K562 (cell line): ENCODE data around the gene CEP68. TPM values are rescaled to one million over a fixed set of nuclear protein-coding genes. Genes with fewer than 3 reads are reported as not detected.

ENCODE experiments used
- ATAC-seq: fragments of 200-7000 bp; cut with Tn5 transposase; 3 replicates; pipeline ENCODE4 v1.9.1; 2020; ENCODE audit warnings: moderate library complexity
- BruUV-seq: library from RNA; stranded (reverse); fragments of 400-500 nt; replicated peaks from 2 replicates; lab custom pipeline; 2021; lab: Mats Ljungman, UMichigan
- CTCF ChIA-PET: fragments of 300-600 bp; formaldehyde crosslinking; extraction: SDS; loops from one replicate; lab custom pipeline; 2021; ENCODE audit warnings: low intra/inter-chr PET ratio; lab: Yijun Ruan, JAX
- POLR2A ChIA-PET: fragments of 300-600, 350-650 bp; sonication (Branson Sonifier 250); formaldehyde crosslinking; extraction: SDS; loops from one replicate; lab custom pipeline; 2021; ENCODE audit warnings: antibody characterized with exemption, inconsistent platforms; lab: Yijun Ruan, JAX
- DNase-seq, 4 experiments: peaks; one replicate each; pipeline versions ENCODE4 v3.0.0 to v3.0.0-alpha.2; 2011 to 2018; ENCODE audit warnings: low spot score in 3 of 4, mixed read lengths in 3 of 4; ENCODE audit errors: extremely low read depth in 1 of 4
- FAIRE-seq: peaks from 2 replicates; lab custom pipeline; 2011; peaks lifted over from hg19 to GRCh38; lab: Jason Lieb, UNC
- H2AFZ ChIP-seq: 2 replicates; pipeline ENCODE4 v1.6.0; 2011; ENCODE audit warnings: low read depth, low read length, control low read depth, inconsistent platforms
- H3K27ac ChIP-seq: fragments of 200-600 bp; 3 replicates; pipeline ENCODE4 v1.8.0; 2011; ENCODE audit warnings: low read depth, mild to moderate bottlenecking, control low read depth, inconsistent platforms, low read length, moderate library complexity, mixed read lengths; ENCODE audit errors: extremely low read depth
- H3K27me3 ChIP-seq, 2 experiments: fragments of 300-600 bp in 1 of 2; 2 replicates in 1 of 2; 3 replicates in 1 of 2; pipeline versions ENCODE4 v1.6.0 to v1.8.0; 2011; ENCODE audit warnings: inconsistent platforms in 2 of 2, low read length in 2 of 2, mild to moderate bottlenecking in 1 of 2, mixed read lengths in 1 of 2, moderate library complexity in 1 of 2; ENCODE audit not compliant: control insufficient read depth in 2 of 2, insufficient read depth in 2 of 2
- H3K36me3 ChIP-seq: fragments of 300-600 bp; 3 replicates; pipeline ENCODE4 v1.8.0; 2011; ENCODE audit warnings: mild to moderate bottlenecking, low read length, inconsistent platforms; ENCODE audit not compliant: control insufficient read depth, insufficient read depth
- H3K4me1 ChIP-seq, 2 experiments: fragments of 200-600 bp in 1 of 2; replicated peaks in 1 of 2; 2 replicates in 1 of 2; 3 replicates in 1 of 2; pipeline versions ENCODE4 v1.5.1 to v1.8.0; 2011; ENCODE audit warnings: inconsistent platforms in 2 of 2, low read length in 2 of 2, mild to moderate bottlenecking in 1 of 2, mixed read lengths in 1 of 2, moderate library complexity in 1 of 2; ENCODE audit not compliant: control insufficient read depth in 2 of 2, insufficient read depth in 2 of 2
- H3K4me2 ChIP-seq: 2 replicates; pipeline ENCODE4 v1.6.1; 2011; ENCODE audit warnings: low read length, control low read depth, inconsistent platforms, mixed read lengths; ENCODE audit not compliant: insufficient read depth
- H3K4me3 ChIP-seq: fragments of 200-600 bp; sonication (generic), shearing (Covaris generic); 2 replicates; pipeline ENCODE4 v1.5.1; 2016; ENCODE audit warnings: control low read depth, inconsistent platforms
- H3K79me2 ChIP-seq: fragments of 200-600 bp; 3 replicates; pipeline ENCODE4 v1.8.0; 2011; ENCODE audit warnings: low read length, inconsistent platforms; ENCODE audit not compliant: control insufficient read depth, insufficient read depth
- H3K9ac ChIP-seq, 2 experiments: 2 replicates each; pipeline versions ENCODE4 v1.6.0 to v1.6.1; 2011; ENCODE audit warnings: low read depth in 2 of 2, low read length in 2 of 2, control low read depth in 1 of 2, inconsistent platforms in 1 of 2, mild to moderate bottlenecking in 1 of 2, mixed read lengths in 1 of 2; ENCODE audit not compliant: insufficient read depth in 1 of 2
- H3K9me1 ChIP-seq: one replicate; pipeline ENCODE4 v1.6.0; 2011; ENCODE audit warnings: inconsistent platforms, mild to moderate bottlenecking, low read length, moderate library complexity; ENCODE audit not compliant: control insufficient read depth, insufficient read depth
- H3K9me3 ChIP-seq: replicated peaks from 2 replicates; pipeline ENCODE4 v1.5.1; 2011; ENCODE audit warnings: low read depth, low read length, inconsistent platforms; ENCODE audit not compliant: control insufficient read depth, insufficient read depth
- H4K20me1 ChIP-seq: replicated peaks from 2 replicates; pipeline ENCODE4 v1.6.1; 2011; ENCODE audit warnings: low read length, inconsistent platforms, mixed read lengths; ENCODE audit not compliant: control insufficient read depth, insufficient read depth
- ATF7 ChIP-seq: fragments of 450-650 bp; IDR thresholded peaks from 2 replicates; pipeline ENCODE4 v1.7.1; 2014; ENCODE audit warnings: mild to moderate bottlenecking, moderate library complexity
- CCNT2 ChIP-seq: IDR thresholded peaks from 2 replicates; pipeline ENCODE4 v1.6.1; 2011; ENCODE audit warnings: borderline replicate concordance, low read depth, mild to moderate bottlenecking, moderate library complexity, mixed read lengths, low read length; ENCODE audit not compliant: insufficient read length; ENCODE audit errors: extremely low read depth
- CEBPG ChIP-seq, 3 experiments: fragments of 200-800 bp in 1 of 3; sonication (Bioruptor generic) in 1 of 3; sonication (generic) in 1 of 3; formaldehyde crosslinking in 1 of 3; IDR thresholded peaks in 2 of 3; conservative IDR thresholded peaks in 1 of 3; 2 replicates each; pipeline versions ENCODE4 v1.6.1 to v1.8.0; 2016 to 2022; ENCODE audit warnings: missing compliant biosample characterization in 2 of 3, missing genetic modification characterization in 2 of 3, mild to moderate bottlenecking in 1 of 3, missing genetic modification reagents in 1 of 3
- CREB1 ChIP-seq, 2 experiments: sonication (generic) in 1 of 2; formaldehyde crosslinking in 1 of 2; IDR thresholded peaks; 2 replicates each; pipeline versions ENCODE4 v1.6.1 to v1.8.0; 2012 to 2022; ENCODE audit warnings: inconsistent platforms in 1 of 2, mild to moderate bottlenecking in 1 of 2, missing genetic modification reagents in 1 of 2, moderate library complexity in 1 of 2
- KAT7 ChIP-seq: sonication (generic); formaldehyde crosslinking; IDR thresholded peaks from 2 replicates; pipeline ENCODE4 v1.8.0; 2022; ENCODE audit warnings: missing genetic modification reagents, mild to moderate bottlenecking, borderline replicate concordance
- MYC ChIP-seq, 2 experiments: fragments of 250-450 bp in 1 of 2; sonication (Bioruptor Pico) in 1 of 2; IDR thresholded peaks; 2 replicates each; pipeline versions ENCODE4 v1.5.1 to v1.6.1; 2012 to 2021; ENCODE audit warnings: low read depth in 2 of 2, borderline replicate concordance in 1 of 2, improper control_type of control experiment in 1 of 2, low read length in 1 of 2, mild to moderate bottlenecking in 1 of 2, moderate library complexity in 1 of 2
- POLR2AphosphoS2 ChIP-seq: IDR thresholded peaks from 2 replicates; pipeline ENCODE4 v1.6.1; 2012; ENCODE audit warnings: low read length, improper control_type of control experiment
- RB1 ChIP-seq: fragments of 450-650 bp; IDR thresholded peaks from 2 replicates; pipeline ENCODE4 v1.6.1; 2017; ENCODE audit warnings: low read depth, mild to moderate bottlenecking
- ZC3H8 ChIP-seq: fragments of 450-650 bp; IDR thresholded peaks from 2 replicates; pipeline ENCODE4 v1.6.1; 2017
- WGBS: fragments of 100-300 bp; shearing (Covaris generic); methylation state at CpG from one replicate; pipeline ENCODE4 v1.1.6; 2016; ENCODE audit warnings: low coverage, mixed read lengths; ENCODE audit not compliant: insufficient coverage; ENCODE audit errors: missing lambda C conversion rate; 5-methylcytosine and 5-hydroxymethylcytosine counted together
- in situ Hi-C: fragments of 300-500 bp; cut with MboI; formaldehyde crosslinking; loops from 4 replicates; pipeline ENCODE4 v1.15.0; 2018; ENCODE audit warnings: inconsistent platforms, mixed read lengths
- intact Hi-C: fragments of 100-400 bp; cut with micrococcal nuclease; formaldehyde crosslinking; loops from 2 replicates; pipeline ENCODE4 v1.14.2; 2022
- polyA plus RNA-seq, 8 experiments: library from polyadenylated mRNA; depleted of rRNA in 4 of 8; stranded (reverse) in 5 of 8; unstranded in 3 of 8; fragments of >200 nt; fragmentation: Nextera tagmentation in 2 of 8; fragmentation: Illumina TruSeq in 1 of 8; extraction: Ambion mirVana in 2 of 8; extraction: Trizol in 1 of 8; gene quantifications; 2 replicates each; pipeline versions ENCODE4 v1.2.1 to v1.2.3, GENCODE V29; 2011 to 2014; ENCODE audit warnings: inconsistent platforms in 1 of 8, missing spikeins in 1 of 8
- total RNA-seq, 7 experiments: library from RNA; depleted of rRNA in 6 of 7; stranded (reverse); fragments of >200 nt in 6 of 7; fragmentation: Illumina TruSeq in 2 of 7; extraction: Trizol in 2 of 7; gene quantifications; 2 replicates each; pipeline versions ENCODE4 v1.2.1 to v1.2.3, GENCODE V29; 2011 to 2021; ENCODE audit warnings: low replicate concordance in 1 of 7
- TF ChIP-seq, protein P1 (sequence below), 2 experiments: fragments of 450-650 bp in 1 of 2; sonication (generic) in 1 of 2; formaldehyde crosslinking in 1 of 2; IDR thresholded peaks in 1 of 2; conservative IDR thresholded peaks in 1 of 2; 2 replicates each; pipeline versions ENCODE4 v1.6.1 to v1.8.1; 2016 to 2023; ENCODE audit warnings: mild to moderate bottlenecking in 2 of 2, moderate library complexity in 2 of 2, inconsistent platforms in 1 of 2, missing genetic modification reagents in 1 of 2
- TF ChIP-seq, protein P2 (sequence below): sonication (generic); formaldehyde crosslinking; IDR thresholded peaks from 2 replicates; pipeline ENCODE4 v1.8.1; 2022; ENCODE audit warnings: missing genetic modification reagents

The CEP68 gene
- total and polyA plus RNA-seq, 9 of the 15 experiments (the other 6 are each of a cell fraction or from before 2014, with no cell fraction given): 1.4 to 8.5 (median 5.2) TPM

DNA sequence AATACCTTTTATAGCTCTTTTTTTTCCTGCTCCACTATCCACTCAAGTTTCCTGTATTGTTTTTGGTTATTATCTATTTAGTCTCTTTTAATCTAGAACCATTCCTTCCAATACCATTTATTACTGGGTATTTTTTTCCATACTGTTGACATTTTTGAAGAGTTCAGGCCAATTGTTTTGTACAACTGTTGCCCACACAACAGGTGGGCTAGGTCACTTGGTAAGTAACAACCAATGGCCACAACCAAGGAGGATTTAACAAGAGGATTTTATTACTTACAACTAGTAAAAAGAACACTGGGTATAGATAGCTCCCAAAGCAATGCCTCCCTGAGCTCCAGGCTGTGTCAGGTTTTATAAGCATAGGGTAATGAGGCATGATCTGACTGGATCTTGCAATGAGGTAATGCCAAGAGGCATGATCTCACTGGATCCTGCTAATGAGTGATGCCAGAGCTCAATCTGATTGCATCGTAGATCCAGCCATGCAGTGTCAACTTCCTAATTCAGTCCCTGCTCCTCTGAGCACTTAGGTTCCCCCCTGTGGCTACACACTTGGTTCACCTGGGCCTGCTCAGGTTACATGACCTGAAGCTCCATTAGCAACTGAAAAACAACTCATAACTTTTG, 7.1 kb upstream of the CEP68 start:
- POLR2A ChIA-PET: interaction anchor here (0.7 kb wide), 1 partner anchor 575 kb away, joined by 3 read pairs; no protein-coding TSS in a partner anchor
- ATAC-seq: peak; percentile 56; the same call in 2 of the 3 replicates

More for the DNA sequence above, 7.1 kb upstream of the CEP68 start:
- Histone ChIP-seq H3K9me3 (peaks cover 10% of the 10 kb centered on the region), H2AFZ (no peak overlapping the region), H3K79me2 (no peaks in the 10 kb centered on the region), H3K4me3 (no peak overlapping the region), H3K4me1 (no peaks in the 10 kb centered on the region), H3K4me2 (no peak overlapping the region), H3K27ac (no peak overlapping the region), H3K9ac (no peak overlapping the region), H3K36me3 (no peaks in the 10 kb centered on the region; the same call in 2 of the 3 replicates), H4K20me1 (no peaks in the 10 kb centered on the region), H3K27me3 (no peaks in the 10 kb centered on the region), H3K9me1 (no peaks in the 10 kb centered on the region)
- CTCF ChIA-PET: no interaction called here
- 40% methylated on average over 1 of the region's 1 CpG for WGBS
- BruUV-seq: no TSS peak
- no peak for TF ChIP-seq CCNT2
- no peak for TF ChIP-seq POLR2AphosphoS2
- TF ChIP-seq, protein P1, sequence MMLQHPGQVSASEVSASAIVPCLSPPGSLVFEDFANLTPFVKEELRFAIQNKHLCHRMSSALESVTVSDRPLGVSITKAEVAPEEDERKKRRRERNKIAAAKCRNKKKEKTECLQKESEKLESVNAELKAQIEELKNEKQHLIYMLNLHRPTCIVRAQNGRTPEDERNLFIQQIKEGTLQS (IDR thresholded peaks at IDR 0.05): peak; percentile 42; the same call in 1 of the 2 replicates
- TF ChIP-seq, protein P1 (CRISPR knock-in tag; conservative IDR thresholded peaks at IDR 0.05): no peak
- peak; percentile 71 for TF ChIP-seq CEBPG (CRISPR knock-in tag; IDR thresholded peaks at IDR 0.05)
- TF ChIP-seq CEBPG (tag; conservative IDR thresholded peaks at IDR 0.05 in 1 of 2, IDR thresholded peaks at IDR 0.05 in 1 of 2): peak in 1 of 2 experiments; percentile 50; a peak in 1 of 4 replicates
- 0 out of 2 replicates have a peak, but pooled peaks have one; percentile 15 for TF ChIP-seq MYC (IDR thresholded peaks at IDR 0.05; ENCODE audit: low read depth, low read length)
- no peak for TF ChIP-seq MYC (CRISPR knock-in tag; IDR thresholded peaks at IDR 0.05; ENCODE audit: borderline replicate concordance, low read depth)
- TF ChIP-seq CREB1 (IDR thresholded peaks at IDR 0.05): no peak
- TF ChIP-seq CREB1 (CRISPR knock-in tag; IDR thresholded peaks at IDR 0.05): peak; percentile 39; the same call in 1 of the 2 replicates
- TF ChIP-seq ZC3H8: no peak
- no peak for TF ChIP-seq RB1
- TF ChIP-seq ATF7: peak; percentile 54; the same call in 1 of the 2 replicates
- TF ChIP-seq, protein P2, sequence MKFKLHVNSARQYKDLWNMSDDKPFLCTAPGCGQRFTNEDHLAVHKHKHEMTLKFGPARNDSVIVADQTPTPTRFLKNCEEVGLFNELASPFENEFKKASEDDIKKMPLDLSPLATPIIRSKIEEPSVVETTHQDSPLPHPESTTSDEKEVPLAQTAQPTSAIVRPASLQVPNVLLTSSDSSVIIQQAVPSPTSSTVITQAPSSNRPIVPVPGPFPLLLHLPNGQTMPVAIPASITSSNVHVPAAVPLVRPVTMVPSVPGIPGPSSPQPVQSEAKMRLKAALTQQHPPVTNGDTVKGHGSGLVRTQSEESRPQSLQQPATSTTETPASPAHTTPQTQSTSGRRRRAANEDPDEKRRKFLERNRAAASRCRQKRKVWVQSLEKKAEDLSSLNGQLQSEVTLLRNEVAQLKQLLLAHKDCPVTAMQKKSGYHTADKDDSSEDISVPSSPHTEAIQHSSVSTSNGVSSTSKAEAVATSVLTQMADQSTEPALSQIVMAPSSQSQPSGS (CRISPR knock-in tag): no peak
- no peak for TF ChIP-seq KAT7 (CRISPR knock-in tag)
- intact Hi-C loops: no loop called here
- DNase-seq (no peak), FAIRE-seq (no peak)
- in situ Hi-C loops: no loop called here
